HFF-Myc (cell line): ENCODE data around the gene TP53RK.

Experiments
- DNase-seq: peaks from one replicate; pipeline ENCODE4 v3.0.0-alpha.2; 2011; ENCODE audit warnings: low read depth; ENCODE audit errors: extremely low read depth
- H3K4me3 ChIP-seq: replicated peaks from 2 replicates; pipeline ENCODE4 v1.5.1; 2011; ENCODE audit warnings: low read depth, mild to moderate bottlenecking, control low read depth, low read length
- CTCF ChIP-seq: IDR thresholded peaks from 2 replicates; pipeline ENCODE4 v1.5.1; 2012; ENCODE audit warnings: mild to moderate bottlenecking, low read depth, low read length, control low read depth; ENCODE audit errors: missing control alignments

TP53RK gene

GRCh38 chr20:46706242-46706641 lies 17.0 kb upstream of the TP53RK start:
- DNase-seq, result no peak
- TF ChIP-seq CTCF, result no peak
- H3K4me3 ChIP-seq, result no peak overlapping the region

- DNase-seq, result no peak
- H3K4me3 ChIP-seq, result no peak overlapping the region
- TF ChIP-seq CTCF, result no peak
Observed at GRCh38 chr20:46705378-46705729, 16.1 kb upstream of the TP53RK start.

- DNase-seq, result no peak
- H3K4me3 ChIP-seq, result no peak overlapping the region
- TF ChIP-seq CTCF, result no peak
Observed at GRCh38 chr20:46704714-46705377, 15.6 kb upstream of the TP53RK start.

- TF ChIP-seq CTCF, result no peak
- DNase-seq, result no peak
- H3K4me3 ChIP-seq, result no peak overlapping the region
Observed at GRCh38 chr20:46703435-46703834, 14.2 kb upstream of the TP53RK start.

DNA sequence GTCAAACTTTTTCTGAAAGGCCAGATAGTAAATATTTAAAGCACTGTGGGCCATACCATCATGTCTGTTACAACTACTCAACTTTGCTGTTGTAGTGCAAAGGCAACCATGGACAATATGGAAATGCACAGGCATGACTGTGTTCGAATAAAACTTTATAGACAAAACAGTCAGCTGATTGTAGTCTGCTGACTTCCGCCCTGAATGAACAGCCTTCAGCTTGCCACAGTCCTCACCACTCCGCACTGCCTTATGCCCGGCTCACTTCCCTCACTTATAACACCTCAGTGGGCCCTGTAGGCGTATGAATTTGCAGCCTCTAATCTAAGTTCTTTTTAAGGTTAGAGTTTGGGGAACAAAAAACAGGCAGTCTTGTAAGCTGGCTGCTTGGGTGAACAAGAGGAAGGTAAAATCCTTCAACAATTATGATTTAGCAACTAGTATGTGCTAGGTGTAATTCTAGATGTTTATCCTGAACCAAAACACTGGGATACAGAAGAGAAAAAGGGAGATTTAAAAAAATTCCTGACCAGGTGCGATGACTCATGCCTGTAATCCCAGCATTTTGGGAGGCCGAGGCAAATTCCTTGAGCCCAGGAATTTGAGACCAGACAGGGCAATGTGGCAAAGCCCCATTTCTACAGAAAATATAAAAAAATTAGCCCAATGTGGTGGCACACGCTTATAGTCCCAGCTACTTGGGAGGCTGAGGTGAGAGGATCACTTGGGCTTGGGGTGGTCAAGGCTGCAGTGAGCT lies 13.4 kb upstream of the TP53RK start:
- H3K4me3 ChIP-seq, result no peak overlapping the region
- no peak for TF ChIP-seq CTCF
- DNase-seq, result no peak

DNA sequence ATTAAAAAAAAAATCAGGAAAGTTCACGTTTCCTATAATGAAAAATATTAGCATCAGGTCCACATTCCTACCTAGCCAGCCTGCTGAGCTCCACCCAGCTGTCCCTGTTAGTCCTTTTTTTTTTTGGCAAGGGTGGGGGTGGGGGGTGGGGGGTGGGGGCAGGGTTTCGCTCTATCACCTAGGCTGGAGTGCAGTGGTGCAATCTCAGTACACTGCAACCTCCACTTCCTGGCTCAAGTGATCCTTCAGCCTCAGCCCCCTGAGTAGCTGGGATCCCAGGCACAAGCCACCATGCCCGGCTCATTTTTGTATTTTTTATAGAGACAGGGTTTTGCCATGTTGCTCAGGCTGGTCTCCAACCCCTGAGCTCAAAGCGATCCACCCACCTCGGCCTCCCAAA lies 12.7 kb upstream of the TP53RK start:
- no peak overlapping the region for H3K4me3 ChIP-seq
- DNase-seq, result no peak
- no peak for TF ChIP-seq CTCF

DNA sequence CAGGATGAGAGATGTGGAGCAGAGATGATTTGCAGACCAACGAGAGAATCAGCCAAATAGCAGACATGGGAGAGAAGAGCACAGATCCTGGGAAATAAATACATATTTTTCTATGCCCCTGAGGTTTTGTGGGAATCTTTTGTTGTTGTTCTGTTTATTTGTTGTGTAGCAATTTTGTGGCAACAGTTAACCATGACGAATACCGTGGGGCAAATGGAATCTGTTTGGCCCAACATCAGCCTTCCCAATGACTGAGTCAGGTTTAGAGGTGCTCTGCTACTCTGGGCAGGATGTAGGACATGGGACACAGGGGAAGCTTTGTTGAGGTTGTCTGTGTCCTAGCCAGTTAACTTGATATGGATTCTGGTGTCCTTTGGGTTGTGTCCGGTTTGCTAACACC lies 12.3 kb upstream of the TP53RK start:
- DNase-seq, result no peak

More for the DNA sequence above, 12.3 kb upstream of the TP53RK start:
- H3K4me3 ChIP-seq, result no peak overlapping the region
- TF ChIP-seq CTCF, result no peak
